ENCODE results near the gene THOC6.
"Not testable (repeated sequence)": the region's sequence is repeated elsewhere in the genome, so short reads cannot be mapped to it uniquely, and the experiment has no call there.

Gene THOC6

GRCh38 chr16:3066440-3066748, 42.6 kb downstream of the THOC6 start:
- H3K4me3 ChIP-seq (ENCODE audit: low read depth, low read length, poor library complexity, severe bottlenecking), result no peak overlapping the region
- no peak overlapping the region for H3K4me2 ChIP-seq (ENCODE audit: low read length)
- H2AFZ ChIP-seq (ENCODE audit: low read length), result no peak overlapping the region
- TF ChIP-seq EZH2 (IDR thresholded peaks at IDR 0.05; ENCODE audit: borderline replicate concordance, low read length) (no peak), CTCF (IDR thresholded peaks at IDR 0.05; ENCODE audit: low read length) (no peak)
- no peaks in the 10 kb centered on the region for H3K4me1 ChIP-seq (ENCODE audit: insufficient read depth, low read length, severe bottlenecking)
- no peaks in the 10 kb centered on the region; the same call in 1 of the 2 replicates for H3K36me3 ChIP-seq (ENCODE audit: insufficient read depth, low read length)
- no peak overlapping the region for H3K27ac ChIP-seq (ENCODE audit: low read depth, low read length, poor library complexity, severe bottlenecking)
- no peaks in the 10 kb centered on the region for H3K9me2 ChIP-seq (ENCODE audit: low read depth, low read length)
- H3F3A ChIP-seq (ENCODE audit: insufficient read depth, low read length), result no peaks in the 10 kb centered on the region
- no peaks in the 10 kb centered on the region for H3K9me3 ChIP-seq (ENCODE audit: low read length)
- H3K79me2 ChIP-seq (ENCODE audit: insufficient read depth, low read length), result no peaks in the 10 kb centered on the region
- no peak overlapping the region for H3K9ac ChIP-seq (ENCODE audit: low read length)
- H3K27me3 ChIP-seq (ENCODE audit: insufficient read depth, low read length), result no peaks in the 10 kb centered on the region; the same call in 1 of the 2 replicates
- no peaks in the 10 kb centered on the region for H4K20me1 ChIP-seq (ENCODE audit: insufficient read depth, low read length)

GRCh38 chr16:3068487-3068886, 44.7 kb downstream of the THOC6 start:
- TF ChIP-seq CTCF (IDR thresholded peaks at IDR 0.05; ENCODE audit: low read length) (no peak), EZH2 (IDR thresholded peaks at IDR 0.05; ENCODE audit: borderline replicate concordance, low read length) (no peak)
- Histone ChIP-seq H3K9ac (ENCODE audit: low read length) (no peak overlapping the region), H3K36me3 (ENCODE audit: insufficient read depth, low read length) (no peaks in the 10 kb centered on the region; the same call in 1 of the 2 replicates), H2AFZ (ENCODE audit: low read length) (no peak overlapping the region), H3F3A (ENCODE audit: insufficient read depth, low read length) (no peaks in the 10 kb centered on the region), H3K9me2 (ENCODE audit: low read depth, low read length) (no peaks in the 10 kb centered on the region), H4K20me1 (ENCODE audit: insufficient read depth, low read length) (no peaks in the 10 kb centered on the region), H3K27ac (ENCODE audit: low read depth, low read length, poor library complexity, severe bottlenecking) (no peak overlapping the region), H3K4me3 (ENCODE audit: low read depth, low read length, poor library complexity, severe bottlenecking) (no peak overlapping the region), H3K27me3 (ENCODE audit: insufficient read depth, low read length) (no peaks in the 10 kb centered on the region; the same call in 1 of the 2 replicates), H3K9me3 (ENCODE audit: low read length) (no peaks in the 10 kb centered on the region), H3K4me1 (ENCODE audit: insufficient read depth, low read length, severe bottlenecking) (no peaks in the 10 kb centered on the region), H3K4me2 (ENCODE audit: low read length) (no peak overlapping the region), H3K79me2 (ENCODE audit: insufficient read depth, low read length) (no peaks in the 10 kb centered on the region)

- H3K9me2 ChIP-seq (ENCODE audit: low read depth, low read length); H3K4me1 ChIP-seq (ENCODE audit: insufficient read depth, low read length, severe bottlenecking); H3K4me3 ChIP-seq (ENCODE audit: low read depth, low read length, poor library complexity, severe bottlenecking); H3K9me3 ChIP-seq (ENCODE audit: low read length); H3K36me3 ChIP-seq (ENCODE audit: insufficient read depth, low read length); H3K9ac ChIP-seq (ENCODE audit: low read length); H3K27ac ChIP-seq (ENCODE audit: low read depth, low read length, poor library complexity, severe bottlenecking); H4K20me1 ChIP-seq (ENCODE audit: insufficient read depth, low read length); H3K79me2 ChIP-seq (ENCODE audit: insufficient read depth, low read length); H2AFZ ChIP-seq (ENCODE audit: low read length); H3F3A ChIP-seq (ENCODE audit: insufficient read depth, low read length); H3K4me2 ChIP-seq (ENCODE audit: low read length); H3K27me3 ChIP-seq (ENCODE audit: insufficient read depth, low read length): not testable (repeated sequence)
Measured at GRCh38 chr16:3069146-3069545, 45.3 kb downstream of the THOC6 start.

- no peak overlapping the region for H3K4me2 ChIP-seq (ENCODE audit: low read length)
- no peak overlapping the region for H2AFZ ChIP-seq (ENCODE audit: low read length)
- TF ChIP-seq CTCF (IDR thresholded peaks at IDR 0.05; ENCODE audit: low read length) (no peak), EZH2 (IDR thresholded peaks at IDR 0.05; ENCODE audit: borderline replicate concordance, low read length) (no peak)
- no peak overlapping the region for H3K27ac ChIP-seq (ENCODE audit: low read depth, low read length, poor library complexity, severe bottlenecking)
- H3K4me1 ChIP-seq (ENCODE audit: insufficient read depth, low read length, severe bottlenecking), result peaks cover 11% of the 10 kb centered on the region
- no peaks in the 10 kb centered on the region for H3K9me3 ChIP-seq (ENCODE audit: low read length)
- H4K20me1 ChIP-seq (ENCODE audit: insufficient read depth, low read length), result no peaks in the 10 kb centered on the region
- H3F3A ChIP-seq (ENCODE audit: insufficient read depth, low read length), result no peaks in the 10 kb centered on the region
- no peaks in the 10 kb centered on the region for H3K79me2 ChIP-seq (ENCODE audit: insufficient read depth, low read length)
- no peaks in the 10 kb centered on the region for H3K9me2 ChIP-seq (ENCODE audit: low read depth, low read length)
- no peak overlapping the region for H3K4me3 ChIP-seq (ENCODE audit: low read depth, low read length, poor library complexity, severe bottlenecking)
- no peak overlapping the region for H3K9ac ChIP-seq (ENCODE audit: low read length)
- no peaks in the 10 kb centered on the region for H3K27me3 ChIP-seq (ENCODE audit: insufficient read depth, low read length)
- no peaks in the 10 kb centered on the region; the same call in 1 of the 2 replicates for H3K36me3 ChIP-seq (ENCODE audit: insufficient read depth, low read length)
Measured at GRCh38 chr16:3070608-3071111, 46.8 kb downstream of the THOC6 start.

All from OCI-LY1 (cell line).